Heart left ventricle (tissue), 13 donors: ENCODE measurements around the gene LAMA4.

Experiments
- CTCF ChIP-seq, 12 donors: fragments of 200-600 bp; sonication (generic) in 4 of 12; IDR thresholded peaks; one replicate each; pipeline versions ENCODE4 v1.5.0 to v1.8.0; 2018 to 2022; ENCODE audit warnings: antibody characterized with exemption in 12 of 12, mild to moderate bottlenecking in 5 of 12
- POLR2A ChIP-seq, 2 donors: fragments of 450-650 bp; IDR thresholded peaks; one replicate each; pipeline ENCODE4 v1.6.1; 2017; ENCODE audit warnings: antibody characterized with exemption in 2 of 2, mild to moderate bottlenecking in 2 of 2, moderate library complexity in 2 of 2
- donor health status: ischemic (EF 13 %, LVEDD 7.1; RV severe dilation, severe dysfunction).
- donor health status: DM: no; HTN: yes; CAD: no.
- donor health status: DM: no; HTN: no; CAD: no.
- donor health status: ischemic (EF 25% LVEDD 6.9; RV normal size, moderate dysfunction).
- donor health status: ischemic (EF 25% LVEDD 5.7; RV mildly dilated, moderate dysfunction).
- donor health status: ischemic (EF 35%, LVEDD 5.7; RV mildly dilated, moderate dysfunction).
- donor health status: nonischemic (EF 11% LVEDD 7.7; RV severe dilation, severe dysfunction).
- donor health status: DM: yes; HTN: yes; CAD: no.
- donor health status: PGD.
- donor health status: ischemic (EF 29% LVEDD 5.4; RV normal size, mild dysfunction).
- donor health status: nonischemic (EF 23%, LVEDD 6.1; RV moderate dilation, normal function).

- TF ChIP-seq CTCF (IDR thresholded peaks at IDR 0.05), result no peak
- TF ChIP-seq POLR2A (IDR thresholded peaks at IDR 0.05), result no peak
Measured at GRCh38 chr6:112100561-112100960, 153.8 kb downstream of the LAMA4 start.
